ENCODE data around the gene PTK6.

The PTK6 gene

DNA sequence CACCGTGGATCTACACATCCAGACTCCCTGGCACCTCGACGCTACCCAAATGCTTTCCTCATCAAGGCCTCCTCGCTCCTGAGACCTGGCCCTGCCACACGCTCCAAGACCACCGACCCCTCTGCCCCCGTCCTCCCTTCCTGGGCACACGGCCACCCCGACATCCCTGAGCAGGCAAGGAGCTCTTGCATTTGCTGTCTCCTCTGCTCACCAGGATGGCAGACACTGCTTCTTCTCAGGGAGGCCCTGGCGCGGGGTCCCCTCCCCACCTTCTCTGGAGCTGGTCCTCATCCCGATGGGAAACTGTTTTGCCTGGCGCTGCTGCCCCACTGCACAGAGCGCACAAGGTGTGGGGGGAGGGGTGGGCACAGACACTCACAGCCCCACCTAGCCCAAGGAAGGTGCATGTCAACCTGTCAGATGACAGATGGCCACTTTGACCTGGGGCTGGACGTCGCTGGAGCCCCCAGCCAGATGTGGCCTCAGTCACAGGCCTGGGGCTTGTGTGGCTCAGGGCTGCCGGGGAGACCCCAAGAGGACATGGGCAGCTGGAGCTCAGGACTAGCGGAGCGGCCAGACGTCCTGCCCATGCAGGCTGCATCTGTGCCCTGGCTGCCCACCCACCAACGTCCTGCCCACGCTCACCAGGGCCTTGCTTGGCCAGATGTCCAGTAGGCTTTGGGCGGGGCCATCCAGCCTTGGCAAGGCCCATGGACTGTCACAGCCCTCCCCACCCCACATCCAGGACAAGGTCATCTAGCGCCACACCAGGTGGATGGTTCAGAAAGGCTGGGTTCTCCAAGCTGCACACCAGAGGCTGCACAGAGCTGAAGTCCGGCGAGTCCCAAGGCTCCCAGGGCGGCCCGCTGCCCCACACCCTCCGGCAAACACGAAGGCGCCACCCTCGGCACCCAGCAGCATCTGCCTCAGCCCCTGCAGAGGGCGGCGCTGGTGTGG lies 58.6 kb downstream of the PTK6 start:
- no peaks in the 10 kb centered on the region for H3K79me2 ChIP-seq (ENCODE audit: control insufficient read depth, insufficient read depth, low read length, unreplicated experiment)
- no peak overlapping the region for H3K27ac ChIP-seq (ENCODE audit: low read depth, low read length)
- no peak overlapping the region for H3K4me3 ChIP-seq (ENCODE audit: low read depth, low read length)
- H2AFZ ChIP-seq (ENCODE audit: low read length, unreplicated experiment), result no peak overlapping the region
- H3K36me3 ChIP-seq (ENCODE audit: insufficient read depth, low read length), result no peaks in the 10 kb centered on the region
- H3K4me1 ChIP-seq (ENCODE audit: control insufficient read depth, insufficient read depth, low read length, unreplicated experiment), result no peaks in the 10 kb centered on the region
- H3K27me3 ChIP-seq (ENCODE audit: insufficient read depth, low read length), result peaks cover 60% of the 10 kb centered on the region

Measured in ACC112 (cell line).